ENCODE data around the gene CHST2.

DNA sequence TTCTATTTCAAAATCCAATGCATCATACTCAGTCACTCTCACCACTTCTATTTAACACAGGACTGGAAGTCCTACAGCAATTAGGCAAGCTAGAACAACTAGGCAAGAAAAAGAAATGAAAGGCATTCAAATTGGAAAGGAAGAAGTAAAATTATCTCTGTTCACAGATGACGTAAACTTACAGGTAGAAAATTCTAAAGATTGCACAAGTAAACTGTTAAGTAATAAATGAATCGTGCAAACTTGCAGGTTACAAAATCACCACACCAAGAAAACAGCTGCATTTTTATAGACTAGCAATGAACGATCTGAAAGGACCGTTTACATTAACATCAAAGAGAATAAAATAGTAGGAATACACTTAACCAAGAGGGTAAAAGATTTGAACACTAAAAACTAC, 36.2 kb downstream of the CHST2 start:
- TF ChIP-seq EP300 (IDR thresholded peaks at IDR 0.05) (no peak), POLR2AphosphoS5 (IDR thresholded peaks at IDR 0.05) (no peak)
- TF ChIP-seq, protein P1, sequence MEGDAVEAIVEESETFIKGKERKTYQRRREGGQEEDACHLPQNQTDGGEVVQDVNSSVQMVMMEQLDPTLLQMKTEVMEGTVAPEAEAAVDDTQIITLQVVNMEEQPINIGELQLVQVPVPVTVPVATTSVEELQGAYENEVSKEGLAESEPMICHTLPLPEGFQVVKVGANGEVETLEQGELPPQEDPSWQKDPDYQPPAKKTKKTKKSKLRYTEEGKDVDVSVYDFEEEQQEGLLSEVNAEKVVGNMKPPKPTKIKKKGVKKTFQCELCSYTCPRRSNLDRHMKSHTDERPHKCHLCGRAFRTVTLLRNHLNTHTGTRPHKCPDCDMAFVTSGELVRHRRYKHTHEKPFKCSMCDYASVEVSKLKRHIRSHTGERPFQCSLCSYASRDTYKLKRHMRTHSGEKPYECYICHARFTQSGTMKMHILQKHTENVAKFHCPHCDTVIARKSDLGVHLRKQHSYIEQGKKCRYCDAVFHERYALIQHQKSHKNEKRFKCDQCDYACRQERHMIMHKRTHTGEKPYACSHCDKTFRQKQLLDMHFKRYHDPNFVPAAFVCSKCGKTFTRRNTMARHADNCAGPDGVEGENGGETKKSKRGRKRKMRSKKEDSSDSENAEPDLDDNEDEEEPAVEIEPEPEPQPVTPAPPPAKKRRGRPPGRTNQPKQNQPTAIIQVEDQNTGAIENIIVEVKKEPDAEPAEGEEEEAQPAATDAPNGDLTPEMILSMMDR (IDR thresholded peaks at IDR 0.05) = no peak
